ENCODE measurements around the gene OPRL1.
"Not testable (repeated sequence)": the region's sequence is repeated elsewhere in the genome, so short reads cannot be mapped to it uniquely, and the experiment has no call there.

DNA sequence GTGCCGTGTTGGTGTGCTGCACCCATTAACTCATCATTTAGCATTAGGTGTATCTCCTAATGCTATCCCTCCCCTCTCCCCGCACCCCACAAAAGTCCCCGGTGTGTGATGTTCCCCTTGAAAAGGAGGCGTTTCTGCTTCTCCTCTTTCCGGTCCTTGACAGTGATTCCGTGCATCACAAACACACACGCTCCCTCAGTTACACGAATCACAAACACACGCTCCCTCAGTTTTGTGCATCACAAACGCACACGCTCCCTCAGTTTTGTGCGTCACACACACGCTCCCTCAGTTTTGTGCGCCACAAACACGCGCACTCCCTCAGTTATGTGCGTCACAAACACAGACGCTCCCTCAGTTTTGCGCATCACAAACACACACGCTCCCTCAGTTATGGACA is 54.9 kb downstream of the OPRL1 start:
- TF ChIP-seq, protein P1, sequence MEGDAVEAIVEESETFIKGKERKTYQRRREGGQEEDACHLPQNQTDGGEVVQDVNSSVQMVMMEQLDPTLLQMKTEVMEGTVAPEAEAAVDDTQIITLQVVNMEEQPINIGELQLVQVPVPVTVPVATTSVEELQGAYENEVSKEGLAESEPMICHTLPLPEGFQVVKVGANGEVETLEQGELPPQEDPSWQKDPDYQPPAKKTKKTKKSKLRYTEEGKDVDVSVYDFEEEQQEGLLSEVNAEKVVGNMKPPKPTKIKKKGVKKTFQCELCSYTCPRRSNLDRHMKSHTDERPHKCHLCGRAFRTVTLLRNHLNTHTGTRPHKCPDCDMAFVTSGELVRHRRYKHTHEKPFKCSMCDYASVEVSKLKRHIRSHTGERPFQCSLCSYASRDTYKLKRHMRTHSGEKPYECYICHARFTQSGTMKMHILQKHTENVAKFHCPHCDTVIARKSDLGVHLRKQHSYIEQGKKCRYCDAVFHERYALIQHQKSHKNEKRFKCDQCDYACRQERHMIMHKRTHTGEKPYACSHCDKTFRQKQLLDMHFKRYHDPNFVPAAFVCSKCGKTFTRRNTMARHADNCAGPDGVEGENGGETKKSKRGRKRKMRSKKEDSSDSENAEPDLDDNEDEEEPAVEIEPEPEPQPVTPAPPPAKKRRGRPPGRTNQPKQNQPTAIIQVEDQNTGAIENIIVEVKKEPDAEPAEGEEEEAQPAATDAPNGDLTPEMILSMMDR (IDR thresholded peaks at IDR 0.05; ENCODE audit: insufficient read depth, low read length, poor library complexity, severe bottlenecking) = not testable (repeated sequence)
- TF ChIP-seq EZH2phosphoT487 (conservative IDR thresholded peaks at IDR 0.05; ENCODE audit: low read length) = not testable (repeated sequence)
